HL-60 (cell line): ENCODE results near the gene CLDN2.

Source experiments
- DNase-seq, 2 experiments: peaks; one replicate each; pipeline ENCODE4 v3.0.0-alpha.2; 2010 to 2020; ENCODE audit warnings: low read depth in 1 of 2, low spot score in 1 of 2
- H3K27ac ChIP-seq: fragments of 250-450 bp; sonication (Bioruptor Pico); replicated peaks from 2 replicates; pipeline ENCODE4 v1.5.1; 2020; ENCODE audit warnings: mild to moderate bottlenecking, moderate library complexity
- H3K27me3 ChIP-seq: fragments of 250-450 bp; sonication (Bioruptor Pico); 2 replicates; pipeline ENCODE4 v1.5.1; 2021; ENCODE audit warnings: mild to moderate bottlenecking, moderate library complexity; ENCODE audit not compliant: insufficient read depth, poor library complexity, severe bottlenecking
- H3K4me3 ChIP-seq: replicated peaks from 2 replicates; pipeline ENCODE4 v1.5.1; 2011; ENCODE audit warnings: mild to moderate bottlenecking, control low read depth, low read length; ENCODE audit not compliant: insufficient read depth
- CTCF ChIP-seq: IDR thresholded peaks from one replicate; pipeline ENCODE4 v1.5.1; 2011; ENCODE audit warnings: low read length, control low read depth, inconsistent platforms; ENCODE audit not compliant: insufficient read depth
- GABPA ChIP-seq: IDR thresholded peaks from 2 replicates; pipeline ENCODE4 v1.6.1; 2012; ENCODE audit warnings: low read depth
- POLR2AphosphoS5 ChIP-seq: IDR thresholded peaks from 2 replicates; pipeline ENCODE4 v1.6.1; 2012; ENCODE audit warnings: low read depth
- REST ChIP-seq: IDR thresholded peaks from 2 replicates; pipeline ENCODE4 v1.6.1; 2012; ENCODE audit warnings: low read depth; ENCODE audit not compliant: insufficient replicate concordance
- SPI1 ChIP-seq: IDR thresholded peaks from 2 replicates; pipeline ENCODE4 v1.6.1; 2012; ENCODE audit warnings: low read depth, mild to moderate bottlenecking, borderline replicate concordance

The CLDN2 gene

GRCh38 chrX:106952089-106952488, 31.9 kb downstream of the CLDN2 start:
- DNase-seq: no peak
- no peak for TF ChIP-seq CTCF
- TF ChIP-seq POLR2AphosphoS5: no peak
- no peak for TF ChIP-seq SPI1
- no peak for TF ChIP-seq REST
- no peak for TF ChIP-seq GABPA

GRCh38 chrX:106952538-106952937, 32.3 kb downstream of the CLDN2 start:
- no peak overlapping the region for H3K27ac ChIP-seq
- no peak for DNase-seq
- no peak for TF ChIP-seq REST
- no peak for TF ChIP-seq CTCF
- TF ChIP-seq POLR2AphosphoS5: no peak
- TF ChIP-seq GABPA: no peak
- no peak for TF ChIP-seq SPI1

More at GRCh38 chrX:106952089-106952488, 31.9 kb downstream of the CLDN2 start:
- no peak overlapping the region for H3K27ac ChIP-seq
- H3K27me3 ChIP-seq: no peaks in the 10 kb centered on the region
- H3K4me3 ChIP-seq: no peak overlapping the region

GRCh38 chrX:106952988-106953387, 32.8 kb downstream of the CLDN2 start:
- no peak for DNase-seq
- no peak overlapping the region for H3K27ac ChIP-seq
- no peak overlapping the region for H3K4me3 ChIP-seq
- TF ChIP-seq SPI1 (no peak), POLR2AphosphoS5 (no peak), GABPA (no peak), CTCF (no peak), REST (no peak)
- H3K27me3 ChIP-seq: no peaks in the 10 kb centered on the region

More at GRCh38 chrX:106952538-106952937, 32.3 kb downstream of the CLDN2 start:
- no peak overlapping the region for H3K4me3 ChIP-seq
- no peaks in the 10 kb centered on the region for H3K27me3 ChIP-seq
